Activated CD8-positive, alpha-beta T cell treated with anti-CD3 and anti-CD28 coated beads for 36 hours (primary cell): ENCODE data around the gene TCEANC2. TPM values are rescaled to one million over a fixed set of nuclear protein-coding genes. Genes with fewer than 3 reads are reported as not detected.
"Not testable (repeated sequence)": the region's sequence is repeated elsewhere in the genome, so short reads cannot be mapped to it uniquely, and the experiment has no call there.

Source experiments
- ATAC-seq: fragments of 200-7000 bp; cut with Tn5 transposase; one replicate; pipeline ENCODE4 v1.10.0; 2021; ENCODE audit warnings: mild to moderate bottlenecking, moderate library complexity
- CTCF ChIA-PET: fragments of 350-600 bp; sonication (Branson Sonifier 250); formaldehyde crosslinking; loops from one replicate; lab custom pipeline; 2021; ENCODE audit warnings: antibody characterized with exemption; lab: Charles Lee
- POLR2A ChIA-PET: fragments of 350-600 bp; sonication (Branson Sonifier 250); formaldehyde crosslinking; loops from one replicate; lab custom pipeline; 2021; ENCODE audit warnings: antibody characterized with exemption; lab: Charles Lee
- DNase-seq: peaks from one replicate; pipeline ENCODE4 v3.0.0-alpha.2; 2020
- H3K27ac Mint-ChIP-seq: one replicate; pipeline ENCODE4 v1.8.0; 2021; ENCODE audit warnings: mild to moderate bottlenecking, mixed read lengths
- H3K27me3 Mint-ChIP-seq: one replicate; pipeline ENCODE4 v1.8.0; 2021; ENCODE audit warnings: mixed read lengths
- H3K36me3 Mint-ChIP-seq: one replicate; pipeline ENCODE4 v1.8.0; 2021; ENCODE audit warnings: low read depth, mixed read lengths
- H3K4me1 Mint-ChIP-seq: one replicate; pipeline ENCODE4 v1.8.0; 2021; ENCODE audit warnings: low read depth, mixed read lengths
- H3K4me3 Mint-ChIP-seq: one replicate; pipeline ENCODE4 v1.8.0; 2021; ENCODE audit warnings: mild to moderate bottlenecking, moderate library complexity, mixed read lengths
- H3K9me3 Mint-ChIP-seq: one replicate; pipeline ENCODE4 v1.8.0; 2021; ENCODE audit warnings: mixed read lengths
- intact Hi-C: fragments of 100-400 bp; cut with micrococcal nuclease; formaldehyde crosslinking; loops from one replicate; pipeline ENCODE4 v1.10.0; 2022
- total RNA-seq, 2 experiments: library from RNA; stranded (reverse); gene quantifications; one replicate each; pipeline ENCODE4 v1.2.3, GENCODE V29; 2021
- TF ChIP-seq, protein P1 (sequence below): fragments of 200-600 bp; IDR thresholded peaks from one replicate; pipeline ENCODE4 v1.8.0; 2022; ENCODE audit warnings: antibody characterized with exemption, mild to moderate bottlenecking

The TCEANC2 gene
- total RNA-seq, 2 experiments from 2014 or later, result 11.1 to 11.2 TPM

DNA sequence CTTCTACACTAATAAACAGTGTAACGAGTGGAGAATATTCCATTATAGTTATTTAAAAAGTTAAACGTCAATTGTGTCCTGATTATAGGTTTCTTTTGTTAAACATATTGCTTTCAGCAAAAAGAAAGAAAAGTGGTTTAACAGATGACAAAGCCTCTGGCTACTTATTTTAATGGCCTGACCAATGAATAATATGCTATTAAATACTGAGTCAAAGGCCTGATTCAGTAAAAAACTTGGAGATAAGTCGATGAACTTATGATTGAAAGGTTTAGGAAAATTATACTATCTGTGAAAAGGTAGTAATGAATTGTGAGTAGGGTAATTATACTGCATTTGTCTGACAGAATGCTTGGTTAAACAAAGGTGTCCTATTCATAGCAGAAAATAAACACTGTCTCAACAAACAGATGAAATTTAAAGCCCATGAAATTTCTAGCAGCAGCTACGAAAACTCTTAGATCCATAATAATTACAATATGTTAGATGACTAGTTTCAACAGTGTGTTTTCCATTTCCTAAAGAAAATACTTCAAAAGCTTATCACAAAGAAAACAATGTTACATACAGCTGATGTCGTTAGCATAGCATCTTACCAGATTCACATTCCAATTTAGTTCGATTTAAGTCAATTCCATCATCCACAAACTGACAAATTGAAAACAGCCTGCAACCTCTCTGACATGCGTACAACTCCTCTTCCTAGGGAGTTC lies 6.6 kb upstream of the TCEANC2 start:
- Mint-ChIP-seq H3K4me3 (no peak overlapping the region), H3K27me3 (no peaks in the 10 kb centered on the region)
- CTCF ChIA-PET, result interaction anchor here (3.2 kb wide), 1 partner anchor 35 kb away, joined by 14 read pairs; no protein-coding TSS in a partner anchor

DNA sequence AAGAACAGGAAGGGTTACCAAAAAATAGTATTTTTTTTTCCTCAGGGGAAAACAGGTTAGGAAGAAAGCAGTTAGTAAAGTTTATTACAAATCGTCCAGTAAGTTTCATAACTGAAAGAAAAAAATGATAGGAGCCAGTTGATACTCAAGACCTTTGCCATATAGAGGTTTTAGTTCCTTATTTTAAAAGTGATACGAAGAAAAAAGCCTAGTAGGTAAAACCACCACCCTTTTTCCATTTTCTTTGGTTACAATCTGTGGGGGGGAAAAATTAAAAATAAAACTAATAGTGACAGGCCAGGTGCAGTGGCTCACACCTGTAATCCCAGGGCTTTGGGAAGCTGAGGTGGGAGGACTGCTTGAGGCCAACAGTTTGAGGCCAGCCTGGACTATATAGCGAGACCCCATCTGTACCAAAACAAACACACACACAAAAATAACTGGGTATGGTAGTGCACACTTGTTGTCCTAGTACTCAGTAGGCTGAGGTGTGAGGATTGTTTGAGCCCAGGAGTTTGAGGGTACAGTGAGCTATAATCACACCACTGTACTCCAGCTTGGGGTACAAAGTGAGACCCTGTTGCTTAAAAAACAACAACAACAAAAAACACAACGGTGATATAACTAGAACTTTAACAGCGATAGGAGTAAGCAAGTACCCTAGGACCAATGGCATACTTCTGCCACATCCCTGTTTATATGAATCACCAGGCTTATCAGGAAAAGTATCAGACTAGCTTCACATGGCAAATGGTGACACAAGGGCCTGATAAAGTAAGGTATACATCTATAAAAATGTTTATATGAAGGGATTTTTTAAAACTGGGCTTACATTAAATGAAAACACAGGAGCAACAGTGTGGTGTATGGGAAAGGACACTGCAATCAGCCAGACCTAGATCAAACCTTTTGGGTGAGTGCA lies 5.8 kb upstream of the TCEANC2 start:
- TF ChIP-seq, protein P1, sequence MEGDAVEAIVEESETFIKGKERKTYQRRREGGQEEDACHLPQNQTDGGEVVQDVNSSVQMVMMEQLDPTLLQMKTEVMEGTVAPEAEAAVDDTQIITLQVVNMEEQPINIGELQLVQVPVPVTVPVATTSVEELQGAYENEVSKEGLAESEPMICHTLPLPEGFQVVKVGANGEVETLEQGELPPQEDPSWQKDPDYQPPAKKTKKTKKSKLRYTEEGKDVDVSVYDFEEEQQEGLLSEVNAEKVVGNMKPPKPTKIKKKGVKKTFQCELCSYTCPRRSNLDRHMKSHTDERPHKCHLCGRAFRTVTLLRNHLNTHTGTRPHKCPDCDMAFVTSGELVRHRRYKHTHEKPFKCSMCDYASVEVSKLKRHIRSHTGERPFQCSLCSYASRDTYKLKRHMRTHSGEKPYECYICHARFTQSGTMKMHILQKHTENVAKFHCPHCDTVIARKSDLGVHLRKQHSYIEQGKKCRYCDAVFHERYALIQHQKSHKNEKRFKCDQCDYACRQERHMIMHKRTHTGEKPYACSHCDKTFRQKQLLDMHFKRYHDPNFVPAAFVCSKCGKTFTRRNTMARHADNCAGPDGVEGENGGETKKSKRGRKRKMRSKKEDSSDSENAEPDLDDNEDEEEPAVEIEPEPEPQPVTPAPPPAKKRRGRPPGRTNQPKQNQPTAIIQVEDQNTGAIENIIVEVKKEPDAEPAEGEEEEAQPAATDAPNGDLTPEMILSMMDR, result no peak
- Mint-ChIP-seq H3K4me3 (no peak overlapping the region), H3K27me3 (no peaks in the 10 kb centered on the region), H3K27ac (peak overlapping the region; percentile 71), H3K4me1 (peaks cover 46% of the 10 kb centered on the region), H3K9me3 (no peaks in the 10 kb centered on the region), H3K36me3 (peaks cover 11% of the 10 kb centered on the region)
- intact Hi-C loops, result no loop called here
- ATAC-seq (no peak), DNase-seq (no peak)
- ChIA-PET CTCF (interaction anchor here (1.3 to 3.2 kb wide), 5 partner anchors 7 to 754 kb away, joined by 3 to 14 read pairs (median 7); partner anchors contain the start of gene TTC22), POLR2A (interaction anchor here (0.6 kb wide), 1 partner anchor 831 kb away, joined by 3 read pairs; no protein-coding TSS in a partner anchor)

More for the DNA sequence above, 6.6 kb upstream of the TCEANC2 start:
- intact Hi-C loops, result no loop called here
- TF ChIP-seq, protein P1, result no peak
- Mint-ChIP-seq H3K9me3 (no peaks in the 10 kb centered on the region), H3K27ac (peak overlapping the region; percentile 71), H3K36me3 (peaks cover 15% of the 10 kb centered on the region), H3K4me1 (peaks cover 46% of the 10 kb centered on the region)
- POLR2A ChIA-PET, result no interaction called here
- no peak for ATAC-seq
- no peak for DNase-seq

DNA sequence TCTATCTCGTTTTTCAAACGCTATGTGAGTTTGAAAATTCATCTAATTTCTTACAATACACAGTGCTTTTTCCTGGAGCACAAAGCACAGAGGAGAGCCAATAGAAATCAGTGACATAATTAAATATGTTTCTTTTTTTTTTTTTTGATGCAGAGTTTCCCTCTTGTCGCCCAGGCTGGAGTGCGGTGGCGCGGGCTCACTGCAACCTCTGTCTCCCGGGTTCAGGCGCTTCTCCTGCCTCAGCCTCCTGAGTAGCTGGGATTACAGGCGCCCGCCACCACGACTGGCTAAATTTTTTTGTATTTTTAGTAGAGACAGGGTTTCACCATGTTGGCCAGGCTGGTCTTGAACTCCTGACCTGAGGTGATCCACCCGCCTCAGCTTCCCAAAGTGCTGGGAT lies 3.0 kb upstream of the TCEANC2 start:
- H3K27me3 Mint-ChIP-seq, H3K36me3 Mint-ChIP-seq, ATAC-seq, POLR2A ChIA-PET, DNase-seq, H3K27ac Mint-ChIP-seq, H3K9me3 Mint-ChIP-seq, H3K4me3 Mint-ChIP-seq: not testable (repeated sequence)
- peaks cover 47% of the 10 kb centered on the region for H3K4me1 Mint-ChIP-seq
- CTCF ChIA-PET, result interaction anchor here (0.6 to 3.3 kb wide), 3 partner anchors 10 to 190 kb away, joined by 3 to 14 read pairs (median 8); no protein-coding TSS in a partner anchor
- intact Hi-C loops, result loop anchor here (5.0 kb wide), 3 partner anchors 163 to 357 kb away; partner anchors contain the start of genes NDC1, SSBP3 and YIPF1

DNA sequence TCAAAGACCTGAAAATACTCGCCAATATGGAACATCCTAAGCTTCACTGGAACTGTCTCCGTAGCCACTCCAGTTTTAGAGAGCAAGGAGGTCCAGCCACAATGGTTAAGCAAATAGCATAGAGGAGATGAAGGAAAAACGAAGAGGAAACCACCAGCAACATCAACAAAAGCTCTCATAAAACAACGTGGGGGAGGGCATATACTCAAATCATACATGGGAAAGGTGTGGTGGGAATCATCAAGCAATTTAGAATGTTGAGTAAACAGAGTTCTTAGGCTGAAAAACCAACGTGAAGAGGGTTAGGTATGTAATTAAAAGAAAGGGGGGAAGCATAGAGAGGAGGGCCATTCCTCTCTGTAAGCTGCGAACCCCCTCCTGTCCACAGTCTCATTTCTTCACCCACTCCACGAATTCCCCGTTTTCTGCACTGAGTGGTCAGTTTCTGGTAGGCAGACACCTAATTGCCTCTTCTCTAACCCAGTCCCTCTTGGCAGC lies 1.4 kb upstream of the TCEANC2 start:
- Mint-ChIP-seq H3K9me3 (no peaks in the 10 kb centered on the region), H3K27me3 (no peaks in the 10 kb centered on the region), H3K4me3 (no peak overlapping the region), H3K36me3 (peaks cover 12% of the 10 kb centered on the region), H3K4me1 (peaks cover 41% of the 10 kb centered on the region), H3K27ac (no peak overlapping the region)
- ChIA-PET CTCF (interaction anchor here (1.2 to 4.1 kb wide), 6 partner anchors 8 to 438 kb away, joined by 3 to 14 read pairs (median 7); no protein-coding TSS in a partner anchor), POLR2A (interaction anchor here (1.0 to 1.8 kb wide), 3 partner anchors 12 to 170 kb away, joined by 4 to 7 read pairs (median 4); no protein-coding TSS in a partner anchor)
- TF ChIP-seq, protein P1, result no peak
- DNase-seq (no peak), ATAC-seq (no peak)
- intact Hi-C loops, result loop anchor here (5.0 kb wide), 3 partner anchors 165 to 355 kb away; partner anchors contain the start of genes NDC1, SSBP3 and YIPF1
